Parathyroid adenoma (tissue), 2 donors: Measurements from ENCODE around the gene PRR15L.
"Not testable (repeated sequence)": the region's sequence is repeated elsewhere in the genome, so short reads cannot be mapped to it uniquely, and the experiment has no call there.

Experiments used
- H2AFZ ChIP-seq: fragments of 300-600 bp; sonication (generic); one replicate; pipeline ENCODE4 v1.7.0; 2017; ENCODE audit warnings: antibody characterized with exemption, mild to moderate bottlenecking
- H3K27ac ChIP-seq: fragments of 300-600 bp; sonication (generic); one replicate; pipeline ENCODE4 v1.7.0; 2017
- H3K27me3 ChIP-seq: fragments of 300-600 bp; sonication (generic); one replicate; pipeline ENCODE4 v1.7.0; 2017; ENCODE audit warnings: low read length; ENCODE audit not compliant: control insufficient read depth, insufficient read depth
- H3K36me3 ChIP-seq: fragments of 300-600 bp; sonication (generic); one replicate; pipeline ENCODE4 v1.7.0; 2017; ENCODE audit warnings: low read length; ENCODE audit not compliant: control insufficient read depth, insufficient read depth
- H3K4me1 ChIP-seq: fragments of 300-600 bp; sonication (generic); one replicate; pipeline ENCODE4 v1.7.0; 2017; ENCODE audit warnings: control low read depth
- H3K4me2 ChIP-seq: fragments of 300-600 bp; sonication (generic); one replicate; pipeline ENCODE4 v1.7.0; 2017; ENCODE audit warnings: low read length
- H3K4me3 ChIP-seq: fragments of 300-600 bp; sonication (generic); one replicate; pipeline ENCODE4 v1.7.0; 2017; ENCODE audit warnings: low read depth, low read length
- H3K79me2 ChIP-seq: fragments of 300-600 bp; sonication (generic); one replicate; pipeline ENCODE4 v1.7.0; 2017; ENCODE audit warnings: control low read depth
- H3K9ac ChIP-seq: fragments of 300-600 bp; sonication (generic); one replicate; pipeline ENCODE4 v1.7.0; 2017; ENCODE audit warnings: mild to moderate bottlenecking
- H3K9me3 ChIP-seq: fragments of 300-600 bp; sonication (generic); one replicate; pipeline ENCODE4 v1.7.0; 2017; ENCODE audit warnings: low read length; ENCODE audit not compliant: control insufficient read depth
- CTCF ChIP-seq: fragments of 300-600 bp; sonication (generic); IDR thresholded peaks from one replicate; pipeline ENCODE4 v1.7.0; 2017; ENCODE audit warnings: antibody characterized with exemption, mild to moderate bottlenecking
- donor health status: primary hyperparathyroidism.

PRR15L gene

GRCh38 chr17:47927821-47928400 lies 29.8 kb downstream of the PRR15L start:
- H3K4me2 ChIP-seq, result no peak overlapping the region
- H3K79me2 ChIP-seq, result peaks cover 4% of the 10 kb centered on the region
- H3K36me3 ChIP-seq, result no peaks in the 10 kb centered on the region
- H3K4me1 ChIP-seq, result no peaks in the 10 kb centered on the region
- no peak overlapping the region for H2AFZ ChIP-seq
- no peak overlapping the region for H3K27ac ChIP-seq
- no peak overlapping the region for H3K9ac ChIP-seq
- no peak overlapping the region for H3K4me3 ChIP-seq
- H3K9me3 ChIP-seq, result no peaks in the 10 kb centered on the region
- H3K27me3 ChIP-seq, result no peaks in the 10 kb centered on the region
- no peak for TF ChIP-seq CTCF

GRCh38 chr17:47925678-47925988 lies 32.0 kb downstream of the PRR15L start:
- no peaks in the 10 kb centered on the region for H3K27me3 ChIP-seq
- H3K9me3 ChIP-seq, result no peaks in the 10 kb centered on the region
- H3K27ac ChIP-seq, result no peak overlapping the region
- H3K4me1 ChIP-seq, result no peaks in the 10 kb centered on the region
- H3K9ac ChIP-seq, result no peak overlapping the region
- no peak for TF ChIP-seq CTCF
- H3K4me3 ChIP-seq, result no peak overlapping the region
- no peak overlapping the region for H2AFZ ChIP-seq
- peaks cover 4% of the 10 kb centered on the region for H3K79me2 ChIP-seq
- no peaks in the 10 kb centered on the region for H3K36me3 ChIP-seq
- no peak overlapping the region for H3K4me2 ChIP-seq

GRCh38 chr17:47924785-47925677 lies 32.7 kb downstream of the PRR15L start:
- no peak overlapping the region for H3K27ac ChIP-seq
- no peak overlapping the region for H3K9ac ChIP-seq
- H3K27me3 ChIP-seq, result no peaks in the 10 kb centered on the region
- no peaks in the 10 kb centered on the region for H3K9me3 ChIP-seq
- H3K4me3 ChIP-seq, result no peak overlapping the region
- no peaks in the 10 kb centered on the region for H3K4me1 ChIP-seq
- H3K79me2 ChIP-seq, result peaks cover 4% of the 10 kb centered on the region
- no peak for TF ChIP-seq CTCF
- H3K36me3 ChIP-seq, result no peaks in the 10 kb centered on the region
- H3K4me2 ChIP-seq, result no peak overlapping the region
- no peak overlapping the region for H2AFZ ChIP-seq

GRCh38 chr17:47919889-47920288 lies 37.8 kb downstream of the PRR15L start:
- H3K36me3 ChIP-seq, H3K4me1 ChIP-seq, H3K27me3 ChIP-seq, H2AFZ ChIP-seq, H3K9me3 ChIP-seq, H3K27ac ChIP-seq, H3K4me3 ChIP-seq, H3K4me2 ChIP-seq, H3K9ac ChIP-seq, H3K79me2 ChIP-seq: not testable (repeated sequence)

GRCh38 chr17:47918991-47919390 lies 38.7 kb downstream of the PRR15L start:
- Histone ChIP-seq H3K4me2 (no peak overlapping the region), H2AFZ (no peak overlapping the region), H3K4me3 (no peak overlapping the region), H3K27ac (no peak overlapping the region), H3K9me3 (no peaks in the 10 kb centered on the region), H3K9ac (no peak overlapping the region), H3K36me3 (no peaks in the 10 kb centered on the region), H3K79me2 (peaks cover 3% of the 10 kb centered on the region), H3K4me1 (no peaks in the 10 kb centered on the region), H3K27me3 (no peaks in the 10 kb centered on the region)
- TF ChIP-seq CTCF, result no peak
